SKM-1 treated with dmso at 0.1 percent for 144 hours (cell line): Measurements from ENCODE around the gene NDUFC1.
"Not testable (repeated sequence)": the region's sequence is repeated elsewhere in the genome, so short reads cannot be mapped to it uniquely, and the experiment has no call there.

ENCODE experiments used
- DNase-seq: peaks from one replicate; lab custom pipeline; 2025; ENCODE audit not compliant: unreplicated experiment; lab: John Stamatoyannopoulos, UW

NDUFC1 gene

GRCh38 chr4:139299536-139299935 lies 2.7 kb downstream of the NDUFC1 start:
- no peak for DNase-seq

GRCh38 chr4:139297001-139297410 lies 5.3 kb downstream of the NDUFC1 start:
- no peak for DNase-seq

GRCh38 chr4:139295942-139296299 lies 6.4 kb downstream of the NDUFC1 start:
- DNase-seq, result no peak

GRCh38 chr4:139295206-139295941 lies 6.9 kb downstream of the NDUFC1 start:
- DNase-seq, result peak; percentile 91

GRCh38 chr4:139286186-139286698 lies 16.0 kb downstream of the NDUFC1 start:
- DNase-seq, result no peak

- no peak for DNase-seq
Observed at GRCh38 chr4:139282721-139283075, 19.6 kb downstream of the NDUFC1 start.

GRCh38 chr4:139282065-139282720 lies 20.1 kb downstream of the NDUFC1 start:
- no peak for DNase-seq

- no peak for DNase-seq
Observed at GRCh38 chr4:139279760-139280620, 22.3 kb downstream of the NDUFC1 start, which contains the start of gene MGARP. Gene MGARP (minus strand): TSS chr4:139280225. CDS start chr4:139280158, 67 bp downstream.

- DNase-seq, result no peak
Observed at GRCh38 chr4:139278912-139279759, 23.1 kb downstream of the NDUFC1 start.

GRCh38 chr4:139278485-139278884 lies 23.8 kb downstream of the NDUFC1 start:
- no peak for DNase-seq

GRCh38 chr4:139275281-139275735 lies 27.0 kb downstream of the NDUFC1 start:
- DNase-seq, result no peak

- DNase-seq, result no peak
Observed at GRCh38 chr4:139274790-139275189, 27.5 kb downstream of the NDUFC1 start.

GRCh38 chr4:139273835-139274234 lies 28.4 kb downstream of the NDUFC1 start:
- DNase-seq, result no peak

- DNase-seq, result no peak
Observed at GRCh38 chr4:139267301-139267700, 35.0 kb downstream of the NDUFC1 start.

GRCh38 chr4:139266583-139267257 lies 35.6 kb downstream of the NDUFC1 start:
- peak; percentile 93 for DNase-seq

- DNase-seq, result no peak
Observed at GRCh38 chr4:139266208-139266582, 36.1 kb downstream of the NDUFC1 start.

- no peak for DNase-seq
Observed at GRCh38 chr4:139265654-139266053, 36.6 kb downstream of the NDUFC1 start.

GRCh38 chr4:139256349-139256748 lies 45.9 kb downstream of the NDUFC1 start:
- DNase-seq, result no peak

GRCh38 chr4:139255581-139255980 lies 46.7 kb downstream of the NDUFC1 start:
- DNase-seq, result not testable (repeated sequence)

- no peak for DNase-seq
Observed at GRCh38 chr4:139253713-139254112, 48.6 kb downstream of the NDUFC1 start.
